ENCODE results near the gene NLN.
A peak's percentile ranks its signal among the peaks of the same experiment; 100 is the strongest.

The NLN gene

GRCh38 chr5:65858316-65858715, 136.3 kb downstream of the NLN start:
- TF ChIP-seq EZH2phosphoT487 (IDR thresholded peaks at IDR 0.05; ENCODE audit: borderline replicate concordance), result no peak
- no peak for TF ChIP-seq CTCF (conservative IDR thresholded peaks at IDR 0.05; ENCODE audit: low read length)
- Histone ChIP-seq H3K4me2 (ENCODE audit: low read depth, low read length, poor library complexity, severe bottlenecking) (no peak overlapping the region), H2AFZ (ENCODE audit: low read length) (no peak overlapping the region), H3F3A (ENCODE audit: low read depth) (no peaks in the 10 kb centered on the region), H3K36me3 (ENCODE audit: insufficient read depth, low read length) (no peaks in the 10 kb centered on the region), H3K27me3 (ENCODE audit: insufficient read depth, low read length, poor library complexity, severe bottlenecking) (no peaks in the 10 kb centered on the region), H3K9me2 (replicated peaks; ENCODE audit: low read depth, low read length) (no peaks in the 10 kb centered on the region), H4K20me1 (ENCODE audit: insufficient read depth, low read length, poor library complexity, severe bottlenecking) (no peaks in the 10 kb centered on the region), H3K4me3 (ENCODE audit: low read length, poor library complexity, severe bottlenecking) (no peak overlapping the region), H3K9me3 (ENCODE audit: insufficient read depth, low read depth, low read length) (no peaks in the 10 kb centered on the region), H3K9ac (ENCODE audit: low read depth, low read length, poor library complexity, severe bottlenecking) (no peak overlapping the region), H3K4me1 (ENCODE audit: insufficient read depth, low read length, poor library complexity, severe bottlenecking) (peaks cover 7% of the 10 kb centered on the region), H3K79me2 (ENCODE audit: insufficient read depth, low read length) (no peaks in the 10 kb centered on the region)

GRCh38 chr5:65861830-65862241, 139.8 kb downstream of the NLN start:
- Histone ChIP-seq H3K9me2 (replicated peaks; ENCODE audit: low read depth, low read length) (no peaks in the 10 kb centered on the region), H3K79me2 (ENCODE audit: insufficient read depth, low read length) (no peaks in the 10 kb centered on the region), H3K9me3 (ENCODE audit: insufficient read depth, low read depth, low read length) (no peaks in the 10 kb centered on the region), H3K9ac (ENCODE audit: low read depth, low read length, poor library complexity, severe bottlenecking) (no peak overlapping the region), H3K4me2 (ENCODE audit: low read depth, low read length, poor library complexity, severe bottlenecking) (no peak overlapping the region), H2AFZ (ENCODE audit: low read length) (no peak overlapping the region), H3F3A (ENCODE audit: low read depth) (no peaks in the 10 kb centered on the region), H4K20me1 (ENCODE audit: insufficient read depth, low read length, poor library complexity, severe bottlenecking) (no peaks in the 10 kb centered on the region), H3K4me1 (ENCODE audit: insufficient read depth, low read length, poor library complexity, severe bottlenecking) (peaks cover 10% of the 10 kb centered on the region), H3K27me3 (ENCODE audit: insufficient read depth, low read length, poor library complexity, severe bottlenecking) (no peaks in the 10 kb centered on the region), H3K4me3 (ENCODE audit: low read length, poor library complexity, severe bottlenecking) (no peak overlapping the region), H3K36me3 (ENCODE audit: insufficient read depth, low read length) (no peaks in the 10 kb centered on the region)
- no peak for TF ChIP-seq EZH2phosphoT487 (IDR thresholded peaks at IDR 0.05; ENCODE audit: borderline replicate concordance)
- no peak for TF ChIP-seq CTCF (conservative IDR thresholded peaks at IDR 0.05; ENCODE audit: low read length)

GRCh38 chr5:65862384-65862783, 140.4 kb downstream of the NLN start:
- Histone ChIP-seq H3K9ac (ENCODE audit: low read depth, low read length, poor library complexity, severe bottlenecking) (no peak overlapping the region), H3K36me3 (ENCODE audit: insufficient read depth, low read length) (no peaks in the 10 kb centered on the region), H3K27me3 (ENCODE audit: insufficient read depth, low read length, poor library complexity, severe bottlenecking) (no peaks in the 10 kb centered on the region), H3K4me1 (ENCODE audit: insufficient read depth, low read length, poor library complexity, severe bottlenecking) (peaks cover 15% of the 10 kb centered on the region), H3K9me3 (ENCODE audit: insufficient read depth, low read depth, low read length) (no peaks in the 10 kb centered on the region), H3K9me2 (replicated peaks; ENCODE audit: low read depth, low read length) (no peaks in the 10 kb centered on the region), H3K4me3 (ENCODE audit: low read length, poor library complexity, severe bottlenecking) (no peak overlapping the region), H2AFZ (ENCODE audit: low read length) (peak overlapping the region; percentile 64), H3K79me2 (ENCODE audit: insufficient read depth, low read length) (no peaks in the 10 kb centered on the region), H4K20me1 (ENCODE audit: insufficient read depth, low read length, poor library complexity, severe bottlenecking) (no peaks in the 10 kb centered on the region), H3K4me2 (ENCODE audit: low read depth, low read length, poor library complexity, severe bottlenecking) (no peak overlapping the region), H3F3A (ENCODE audit: low read depth) (no peaks in the 10 kb centered on the region)
- TF ChIP-seq EZH2phosphoT487 (IDR thresholded peaks at IDR 0.05; ENCODE audit: borderline replicate concordance), result no peak
- TF ChIP-seq CTCF (conservative IDR thresholded peaks at IDR 0.05; ENCODE audit: low read length), result no peak
